ENCODE data around the gene NXPE4. TPM values are rescaled to one million over a fixed set of nuclear protein-coding genes. Genes with fewer than 3 reads are reported as not detected.

The NXPE4 gene
- polyA plus RNA-seq, 1 of the 3 experiments (the other 2 are of a cell fraction): not detected

- Histone ChIP-seq H3K9me3 (no peaks in the 10 kb centered on the region), H3K4me1 (ENCODE audit: control insufficient read depth in 1 of 2, insufficient read depth in 2 of 2, low read depth in 1 of 2, low read length in 1 of 2) (no peaks in the 10 kb centered on the region), H3K9ac (no peak overlapping the region), H3K36me3 (replicated peaks in 1 of 2; ENCODE audit: control insufficient read depth in 1 of 2, insufficient read depth in 2 of 2, low read length in 1 of 2) (no peaks in the 10 kb centered on the region), H3K4me2 (no peak overlapping the region), H3K27me3 (ENCODE audit: insufficient read depth) (no peaks in the 10 kb centered on the region), H4K20me1 (ENCODE audit: insufficient read depth) (no peaks in the 10 kb centered on the region), H2AFZ (ENCODE audit: low read depth) (no peak overlapping the region), H3K4me3 (ENCODE audit: low read depth in 2 of 2, low read length in 1 of 2) (no peak overlapping the region), H3K9me2 (no peaks in the 10 kb centered on the region), H3F3A (replicated peaks; ENCODE audit: insufficient read depth) (no peaks in the 10 kb centered on the region), H3K79me2 (ENCODE audit: insufficient read depth) (no peaks in the 10 kb centered on the region), H3K27ac (ENCODE audit: low read depth in 2 of 2, low read length in 1 of 2) (no peak overlapping the region)
- ChIA-PET POLR2A (no interaction called here), CTCF (no interaction called here)
- 50% methylated on average over 8 of the region's 8 CpGs for WGBS (ENCODE audit: low lambda C conversion rate)
- TF ChIP-seq RFX5 (IDR thresholded peaks at IDR 0.05; ENCODE audit: low read length): no peak
- TF ChIP-seq, protein P1, sequence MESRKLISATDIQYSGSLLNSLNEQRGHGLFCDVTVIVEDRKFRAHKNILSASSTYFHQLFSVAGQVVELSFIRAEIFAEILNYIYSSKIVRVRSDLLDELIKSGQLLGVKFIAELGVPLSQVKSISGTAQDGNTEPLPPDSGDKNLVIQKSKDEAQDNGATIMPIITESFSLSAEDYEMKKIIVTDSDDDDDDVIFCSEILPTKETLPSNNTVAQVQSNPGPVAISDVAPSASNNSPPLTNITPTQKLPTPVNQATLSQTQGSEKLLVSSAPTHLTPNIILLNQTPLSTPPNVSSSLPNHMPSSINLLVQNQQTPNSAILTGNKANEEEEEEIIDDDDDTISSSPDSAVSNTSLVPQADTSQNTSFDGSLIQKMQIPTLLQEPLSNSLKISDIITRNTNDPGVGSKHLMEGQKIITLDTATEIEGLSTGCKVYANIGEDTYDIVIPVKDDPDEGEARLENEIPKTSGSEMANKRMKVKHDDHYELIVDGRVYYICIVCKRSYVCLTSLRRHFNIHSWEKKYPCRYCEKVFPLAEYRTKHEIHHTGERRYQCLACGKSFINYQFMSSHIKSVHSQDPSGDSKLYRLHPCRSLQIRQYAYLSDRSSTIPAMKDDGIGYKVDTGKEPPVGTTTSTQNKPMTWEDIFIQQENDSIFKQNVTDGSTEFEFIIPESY (IDR thresholded peaks at IDR 0.05; ENCODE audit: borderline replicate concordance, low read depth): no peak
- no peak for TF ChIP-seq EZH2phosphoT487 (IDR thresholded peaks at IDR 0.05; ENCODE audit: borderline replicate concordance, low read depth)
- no peak for TF ChIP-seq NRF1 (IDR thresholded peaks at IDR 0.05; ENCODE audit: low read depth, low read length)
- no peak for TF ChIP-seq USF1 (IDR thresholded peaks at IDR 0.05; ENCODE audit: borderline replicate concordance, low read depth)
- no peak for TF ChIP-seq MAX (IDR thresholded peaks at IDR 0.05; ENCODE audit: low read depth)
- DNase-seq: no peak
Observed at GRCh38 chr11:114616516-114616915, 20.9 kb upstream of the NXPE4 start.

DNA sequence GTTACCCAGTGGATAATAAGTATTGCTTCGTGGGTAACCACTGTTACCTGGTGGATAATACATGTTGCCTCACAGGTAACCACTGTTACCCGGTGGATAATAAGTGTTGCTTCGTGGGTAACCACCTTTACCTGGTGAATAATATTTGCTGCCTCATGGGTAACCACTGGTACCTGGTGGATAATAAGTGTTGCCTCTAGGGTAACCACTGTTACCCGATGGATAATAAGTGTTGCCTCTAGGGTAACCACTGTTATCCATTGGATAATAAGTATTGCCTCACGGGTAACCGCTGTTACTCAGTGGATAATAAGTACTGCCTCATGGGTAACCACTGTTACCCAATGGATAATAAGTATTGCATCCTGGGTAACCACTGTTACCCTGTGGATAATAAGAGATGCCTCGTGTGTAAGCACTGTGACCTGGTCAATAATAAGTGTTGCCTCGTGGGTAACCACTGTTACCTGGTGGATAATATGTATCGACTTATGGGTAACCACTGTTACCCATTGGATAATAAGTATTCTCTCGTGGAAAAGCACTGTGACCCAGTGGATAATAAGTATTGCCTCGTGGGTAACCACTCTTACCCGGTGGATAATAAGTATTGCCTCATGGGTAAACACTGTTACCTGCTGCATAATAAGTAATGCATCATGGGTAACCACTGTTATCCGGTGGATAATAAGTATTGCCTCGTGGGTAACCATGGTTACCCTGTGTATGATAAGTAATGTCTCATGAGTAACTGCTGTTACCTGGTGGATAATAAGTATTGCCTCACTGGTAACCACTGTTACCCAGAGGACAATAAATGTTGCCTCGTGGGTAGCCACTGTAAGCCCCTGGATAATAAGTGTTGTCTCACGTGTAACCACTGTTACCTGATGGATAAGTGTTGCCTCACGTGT is 20.1 kb upstream of the NXPE4 start:
- TF ChIP-seq GABPA (IDR thresholded peaks at IDR 0.05; ENCODE audit: low read depth) (no peak), YY1 (IDR thresholded peaks at IDR 0.05; ENCODE audit: low read depth) (no peak), SMC3 (IDR thresholded peaks at IDR 0.05; ENCODE audit: low read depth, low read length) (no peak), TAF1 (IDR thresholded peaks at IDR 0.05; ENCODE audit: borderline replicate concordance, low read depth, low read length) (no peak), CHD2 (IDR thresholded peaks at IDR 0.05; ENCODE audit: low read length, partially characterized antibody) (no peak), FOSL2 (IDR thresholded peaks at IDR 0.05; ENCODE audit: borderline replicate concordance, low read depth) (no peak), TCF12 (IDR thresholded peaks at IDR 0.05) (no peak), USF1 (IDR thresholded peaks at IDR 0.05; ENCODE audit: borderline replicate concordance, low read depth) (no peak)
- TF ChIP-seq, protein P1 (IDR thresholded peaks at IDR 0.05; ENCODE audit: borderline replicate concordance, low read depth): no peak
- TF ChIP-seq, protein P2, sequence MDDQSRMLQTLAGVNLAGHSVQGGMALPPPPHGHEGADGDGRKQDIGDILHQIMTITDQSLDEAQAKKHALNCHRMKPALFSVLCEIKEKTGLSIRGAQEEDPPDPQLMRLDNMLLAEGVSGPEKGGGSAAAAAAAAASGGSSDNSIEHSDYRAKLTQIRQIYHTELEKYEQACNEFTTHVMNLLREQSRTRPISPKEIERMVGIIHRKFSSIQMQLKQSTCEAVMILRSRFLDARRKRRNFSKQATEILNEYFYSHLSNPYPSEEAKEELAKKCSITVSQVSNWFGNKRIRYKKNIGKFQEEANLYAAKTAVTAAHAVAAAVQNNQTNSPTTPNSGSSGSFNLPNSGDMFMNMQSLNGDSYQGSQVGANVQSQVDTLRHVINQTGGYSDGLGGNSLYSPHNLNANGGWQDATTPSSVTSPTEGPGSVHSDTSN (IDR thresholded peaks at IDR 0.05): no peak
- POLR2A ChIA-PET: no interaction called here
- Histone ChIP-seq H3K4me2 (no peak overlapping the region), H3K36me3 (replicated peaks in 1 of 2; ENCODE audit: control insufficient read depth in 1 of 2, insufficient read depth in 2 of 2, low read length in 1 of 2) (no peaks in the 10 kb centered on the region), H3K4me3 (ENCODE audit: low read depth in 2 of 2, low read length in 1 of 2) (no peak overlapping the region), H3F3A (replicated peaks; ENCODE audit: insufficient read depth) (no peaks in the 10 kb centered on the region), H3K27ac (ENCODE audit: low read depth in 2 of 2, low read length in 1 of 2) (no peak overlapping the region), H3K4me1 (ENCODE audit: control insufficient read depth in 1 of 2, insufficient read depth in 2 of 2, low read depth in 1 of 2, low read length in 1 of 2) (no peaks in the 10 kb centered on the region), H4K20me1 (ENCODE audit: insufficient read depth) (no peaks in the 10 kb centered on the region), H2AFZ (ENCODE audit: low read depth) (no peak overlapping the region), H3K9me3 (no peaks in the 10 kb centered on the region), H3K27me3 (ENCODE audit: insufficient read depth) (no peaks in the 10 kb centered on the region), H3K9ac (no peak overlapping the region), H3K9me2 (no peaks in the 10 kb centered on the region), H3K79me2 (ENCODE audit: insufficient read depth) (no peaks in the 10 kb centered on the region)
- DNase-seq: no peak
- 21% methylated on average over 16 of the region's 17 CpGs for WGBS (ENCODE audit: low lambda C conversion rate)
- CTCF ChIA-PET: no interaction called here

Data from SK-N-SH (cell line).